ENCODE data around the gene ENPP7.
"Not testable (repeated sequence)": the region's sequence is repeated elsewhere in the genome, so short reads cannot be mapped to it uniquely, and the experiment has no call there.

The ENPP7 gene

GRCh38 chr17:79750650-79751545, 20.2 kb downstream of the ENPP7 start:
- no peak for DNase-seq

GRCh38 chr17:79752175-79752574, 21.4 kb downstream of the ENPP7 start:
- DNase-seq = no peak

GRCh38 chr17:79754370-79754769, 23.6 kb downstream of the ENPP7 start:
- DNase-seq = no peak

- DNase-seq = not testable (repeated sequence)
Observed at GRCh38 chr17:79754903-79755302, 24.2 kb downstream of the ENPP7 start.

GRCh38 chr17:79755591-79755990, 24.8 kb downstream of the ENPP7 start:
- DNase-seq = no peak

GRCh38 chr17:79757140-79757745, 26.5 kb downstream of the ENPP7 start:
- DNase-seq = no peak

- DNase-seq = no peak
Observed at GRCh38 chr17:79758271-79758670, 27.5 kb downstream of the ENPP7 start.

GRCh38 chr17:79760197-79760906, 29.6 kb downstream of the ENPP7 start:
- peak; percentile 10 for DNase-seq

GRCh38 chr17:79761894-79762589, 31.3 kb downstream of the ENPP7 start:
- no peak for DNase-seq

- DNase-seq = no peak
Observed at GRCh38 chr17:79765708-79766107, 35.0 kb downstream of the ENPP7 start.

- DNase-seq = no peak
Observed at GRCh38 chr17:79769570-79770506, 39.1 kb downstream of the ENPP7 start.

GRCh38 chr17:79771276-79771675, 40.5 kb downstream of the ENPP7 start:
- no peak for DNase-seq

- DNase-seq = not testable (repeated sequence)
Observed at GRCh38 chr17:79772726-79773125, 42.0 kb downstream of the ENPP7 start.

GRCh38 chr17:79774561-79774975, 43.8 kb downstream of the ENPP7 start:
- DNase-seq = no peak

GRCh38 chr17:79775632-79776031, 44.9 kb downstream of the ENPP7 start:
- no peak for DNase-seq

- no peak for DNase-seq
Observed at GRCh38 chr17:79776376-79777119, 45.8 kb downstream of the ENPP7 start.

- peak; percentile 36 for DNase-seq
Observed at GRCh38 chr17:79777120-79777893, 46.6 kb downstream of the ENPP7 start.

- DNase-seq = peak; percentile 39
Observed at GRCh38 chr17:79777894-79778503, 47.3 kb downstream of the ENPP7 start, which contains the start of gene CBX2. TSS of gene CBX2 (plus strand) at chr17:79778148. CDS start at chr17:79778236, 88 bp downstream.

- DNase-seq = peak; percentile 35
Observed at GRCh38 chr17:79778504-79779083, 47.9 kb downstream of the ENPP7 start.

Data from DMS79 treated with DMSO at 0.1 percent for 48 hours (cell line).